H1 (cell line): ENCODE results near the gene SNX7. TPM values are rescaled to one million over a fixed set of nuclear protein-coding genes. Genes with fewer than 3 reads are reported as not detected.

ENCODE experiments used
- CTCF ChIA-PET: fragments of 300-600 bp; sonication (Branson Sonifier 250); formaldehyde crosslinking; loops from one replicate; lab custom pipeline; 2021; ENCODE audit not compliant: partially characterized antibody; lab: Charles Lee
- POLR2A ChIA-PET: fragments of 300-600 bp; sonication (Branson Sonifier 250); formaldehyde crosslinking; loops from one replicate; lab custom pipeline; 2021; ENCODE audit warnings: inconsistent platforms; ENCODE audit not compliant: partially characterized antibody; lab: Charles Lee
- DNase-seq, 2 experiments: peaks; one replicate each; pipeline versions ENCODE4 v3.0.0 to v3.0.0-alpha.2; 2010 to 2022; ENCODE audit warnings: low spot score in 2 of 2, low read depth in 1 of 2, mixed read lengths in 1 of 2
- FAIRE-seq: peaks from 2 replicates; lab custom pipeline; 2011; peaks lifted over from hg19 to GRCh38; lab: Jason Lieb, UNC
- H2AFZ ChIP-seq: 2 replicates; pipeline ENCODE4 v1.8.1; 2012; ENCODE audit warnings: low read length, inconsistent platforms
- H2AK5ac ChIP-seq: 2 replicates; pipeline ENCODE4 v1.6.1; 2013; ENCODE audit warnings: low read depth, low read length
- H2BK120ac ChIP-seq: replicated peaks from 2 replicates; pipeline ENCODE3; 2013; ENCODE audit warnings: low read depth, low read length, inconsistent platforms
- H2BK12ac ChIP-seq: 2 replicates; pipeline ENCODE4 v1.6.1; 2013; ENCODE audit warnings: low read depth, low read length
- H2BK15ac ChIP-seq: 2 replicates; pipeline ENCODE4 v1.6.1; 2013; ENCODE audit warnings: low read length
- H2BK20ac ChIP-seq: 2 replicates; pipeline ENCODE4 v1.6.1; 2013; ENCODE audit warnings: low read length
- H2BK5ac ChIP-seq: 2 replicates; pipeline ENCODE4 v1.6.1; 2013; ENCODE audit warnings: low read depth, low read length
- H3K14ac ChIP-seq: 2 replicates; pipeline ENCODE4 v1.6.1; 2013; ENCODE audit warnings: inconsistent platforms; ENCODE audit not compliant: insufficient read length
- H3K18ac ChIP-seq: 2 replicates; pipeline ENCODE4 v1.6.1; 2013; ENCODE audit warnings: low read length; ENCODE audit errors: extremely low read depth
- H3K23ac ChIP-seq: 2 replicates; pipeline ENCODE4 v1.6.1; 2013; ENCODE audit warnings: inconsistent platforms; ENCODE audit not compliant: insufficient read length
- H3K23me2 ChIP-seq: 2 replicates; pipeline ENCODE4 v1.6.1; 2013; ENCODE audit warnings: low read depth, low read length
- H3K27ac ChIP-seq: 2 replicates; pipeline ENCODE4 v1.6.1; 2011; ENCODE audit warnings: low read depth, low read length, inconsistent platforms
- H3K27me3 ChIP-seq, 4 experiments: replicated peaks in 1 of 4; 1 replicate in 1 of 4; 2 replicates in 3 of 4; pipeline versions ENCODE4 v1.6.1 to v1.8.1; 2011 to 2013; ENCODE audit warnings: low read length in 3 of 4, mild to moderate bottlenecking in 3 of 4, inconsistent platforms in 2 of 4, mixed read lengths in 2 of 4, moderate library complexity in 1 of 4; ENCODE audit not compliant: control insufficient read depth in 3 of 4, insufficient read depth in 3 of 4; ENCODE audit errors: extremely low read depth in 1 of 4
- H3K36me3 ChIP-seq, 4 experiments: 2 replicates each; pipeline versions ENCODE4 v1.6.1 to v1.8.1; 2011 to 2013; ENCODE audit warnings: mild to moderate bottlenecking in 4 of 4, low read length in 3 of 4, moderate library complexity in 2 of 4, control low read depth in 1 of 4, inconsistent platforms in 1 of 4; ENCODE audit not compliant: insufficient read depth in 4 of 4, control insufficient read depth in 2 of 4
- H3K4ac ChIP-seq: replicated peaks from 2 replicates; pipeline ENCODE3; 2013; ENCODE audit warnings: low read length, low read depth, mixed read lengths, inconsistent platforms; ENCODE audit not compliant: insufficient read length
- H3K4me1 ChIP-seq, 4 experiments: replicated peaks in 1 of 4; 1 replicate in 1 of 4; 2 replicates in 3 of 4; pipeline versions ENCODE4 v1.6.1 to v1.8.1; 2011 to 2013; ENCODE audit warnings: low read length in 3 of 4, inconsistent platforms in 2 of 4, mixed read lengths in 1 of 4; ENCODE audit not compliant: insufficient read depth in 4 of 4, control insufficient read depth in 3 of 4
- H3K4me2 ChIP-seq, 2 experiments: 2 replicates each; pipeline versions ENCODE4 v1.6.1 to v1.8.1; 2011 to 2013; ENCODE audit warnings: low read depth in 2 of 2, low read length in 2 of 2, control low read depth in 1 of 2, inconsistent platforms in 1 of 2, mild to moderate bottlenecking in 1 of 2; ENCODE audit not compliant: insufficient read depth in 1 of 2
- H3K4me3 ChIP-seq, 4 experiments: fragments of 200-600, 300-600 bp in 1 of 4; sonication (generic), shearing (Covaris generic), sonication (Bioruptor Twin) in 1 of 4; 2 replicates each; pipeline versions ENCODE4 v1.5.1 to v1.8.1; 2011 to 2016; ENCODE audit warnings: low read length in 4 of 4, low read depth in 3 of 4, control low read depth in 2 of 4, inconsistent platforms in 2 of 4, mild to moderate bottlenecking in 2 of 4, mixed read lengths in 1 of 4, moderate library complexity in 1 of 4; ENCODE audit not compliant: insufficient read depth in 2 of 4; ENCODE audit errors: extremely low read depth in 1 of 4
- H3K56ac ChIP-seq: replicated peaks from 2 replicates; pipeline ENCODE3; 2013; ENCODE audit warnings: low read depth, mild to moderate bottlenecking, mixed read lengths, low read length, inconsistent platforms; ENCODE audit not compliant: insufficient read length
- H3K79me1 ChIP-seq: 2 replicates; pipeline ENCODE4 v1.6.1; 2013; ENCODE audit warnings: low read depth, low read length, control low read depth
- H3K79me2 ChIP-seq, 2 experiments: 2 replicates each; pipeline versions ENCODE4 v1.6.1 to v1.8.1; 2012 to 2013; ENCODE audit warnings: low read length in 2 of 2, mild to moderate bottlenecking in 2 of 2, inconsistent platforms in 1 of 2; ENCODE audit not compliant: insufficient read depth in 2 of 2, control insufficient read depth in 1 of 2
- H3K9ac ChIP-seq, 4 experiments: replicated peaks in 1 of 4; 1 replicate in 1 of 4; 2 replicates in 3 of 4; pipeline versions ENCODE4 v1.6.1 to v1.8.1; 2011 to 2013; ENCODE audit warnings: low read depth in 3 of 4, low read length in 3 of 4, control low read depth in 2 of 4, mild to moderate bottlenecking in 2 of 4, moderate library complexity in 2 of 4, inconsistent platforms in 1 of 4; ENCODE audit errors: extremely low read depth in 1 of 4
- H3K9me3 ChIP-seq, 2 experiments: 2 replicates each; pipeline versions ENCODE4 v1.6.1 to v1.8.1; 2012 to 2013; ENCODE audit warnings: mild to moderate bottlenecking in 2 of 2, moderate library complexity in 2 of 2, control low read depth in 1 of 2, inconsistent platforms in 1 of 2, low read depth in 1 of 2, low read length in 1 of 2, mixed read lengths in 1 of 2; ENCODE audit not compliant: insufficient read depth in 2 of 2
- H4K20me1 ChIP-seq, 2 experiments: replicated peaks in 1 of 2; 2 replicates each; pipeline versions ENCODE3 to v1.8.1; 2011 to 2013; ENCODE audit warnings: inconsistent platforms in 2 of 2, low read length in 2 of 2, mild to moderate bottlenecking in 1 of 2; ENCODE audit not compliant: insufficient read depth in 2 of 2, control insufficient read depth in 1 of 2
- H4K5ac ChIP-seq: 2 replicates; pipeline ENCODE4 v1.6.1; 2013; ENCODE audit warnings: low read length, low read depth, mixed read lengths, inconsistent platforms; ENCODE audit not compliant: insufficient read length
- H4K8ac ChIP-seq: 2 replicates; pipeline ENCODE4 v1.8.0; 2013; ENCODE audit warnings: mild to moderate bottlenecking, moderate library complexity, low read length, inconsistent platforms; ENCODE audit not compliant: insufficient read depth; ENCODE audit errors: extremely low read depth
- H4K91ac ChIP-seq: replicated peaks from 2 replicates; pipeline ENCODE3; 2013; ENCODE audit warnings: low read length, mixed read lengths, inconsistent platforms; ENCODE audit not compliant: insufficient read length
- CBX5 ChIP-seq: fragments of 300-800, 300-1000 bp; sonication (generic); IDR thresholded peaks from 2 replicates; pipeline ENCODE4 v1.7.1; 2016; ENCODE audit warnings: antibody characterized with exemption, low read length, low read depth
- CHD1 ChIP-seq: IDR thresholded peaks from 2 replicates; pipeline ENCODE4 v1.6.1; 2012; ENCODE audit warnings: low read depth, low read length, improper control_type of control experiment
- EGR1 ChIP-seq: IDR thresholded peaks from 2 replicates; pipeline ENCODE4 v1.6.1; 2011; ENCODE audit warnings: low read depth, low read length, borderline replicate concordance
- GTF2F1 ChIP-seq: IDR thresholded peaks from 2 replicates; pipeline ENCODE4 v1.6.1; 2012; ENCODE audit warnings: low read depth, low read length, improper control_type of control experiment, borderline replicate concordance
- KDM1A ChIP-seq: fragments of 200-600, 300-600 bp; sonication (generic); IDR thresholded peaks from 2 replicates; pipeline ENCODE4 v1.7.1; 2016; ENCODE audit warnings: mild to moderate bottlenecking, low read length, borderline replicate concordance
- KDM5A ChIP-seq: fragments of 200-600 bp; IDR thresholded peaks from 2 replicates; pipeline ENCODE4 v1.7.1; 2012; ENCODE audit warnings: mild to moderate bottlenecking, low read length, inconsistent platforms, mixed read lengths
- RNF2 ChIP-seq: fragments of 200-900, 300-1000 bp; sonication (generic); IDR thresholded peaks from 2 replicates; pipeline ENCODE4 v1.7.1; 2016; ENCODE audit warnings: borderline replicate concordance, low read depth, mild to moderate bottlenecking, antibody characterized with exemption, low read length; ENCODE audit not compliant: poor library complexity, severe bottlenecking; ENCODE audit errors: missing control alignments
- SIRT6 ChIP-seq: IDR thresholded peaks from one replicate; pipeline ENCODE4 v1.7.1; 2012; ENCODE audit warnings: low read length, inconsistent platforms
- SP1 ChIP-seq: IDR thresholded peaks from 2 replicates; pipeline ENCODE4 v1.6.1; 2011; ENCODE audit warnings: low read depth, low read length
- SUZ12 ChIP-seq: fragments of 200-600 bp; sonication (generic); IDR thresholded peaks from 2 replicates; pipeline ENCODE4 v1.6.1; 2012; ENCODE audit warnings: mild to moderate bottlenecking, inconsistent platforms, low read length, moderate library complexity, mixed read lengths
- USF2 ChIP-seq: IDR thresholded peaks from 2 replicates; pipeline ENCODE4 v1.6.1; 2011; ENCODE audit warnings: low read length, improper control_type of control experiment
- YY1 ChIP-seq: IDR thresholded peaks from 2 replicates; pipeline ENCODE4 v1.6.1; 2011; ENCODE audit warnings: low read depth, mild to moderate bottlenecking, low read length
- WGBS, 2 experiments: shearing (Covaris generic) in 1 of 2; methylation state at CpG; one replicate each; pipeline versions ENCODE4 v1.1.6 to v1.1.7; 2013 to 2015; ENCODE audit warnings: low lambda C conversion rate in 2 of 2, mixed read lengths in 2 of 2, inconsistent platforms in 1 of 2, low coverage in 1 of 2, missing lambda C conversion rate in 1 of 2; ENCODE audit not compliant: insufficient replicate concordance in 2 of 2, insufficient coverage in 1 of 2, insufficient read length in 1 of 2; ENCODE audit errors: extremely low coverage in 1 of 2, missing lambda C conversion rate in 1 of 2; 5-methylcytosine and 5-hydroxymethylcytosine counted together
- polyA plus RNA-seq, 7 experiments: library from polyadenylated mRNA; depleted of rRNA in 3 of 7; stranded (reverse) in 5 of 7; unstranded in 2 of 7; fragments of >200 nt in 5 of 7; fragments of 200-250 nt in 2 of 7; gene quantifications; 1 replicate in 5 of 7; 2 replicates in 1 of 7; 4 replicates in 1 of 7; pipeline versions ENCODE4 v1.2.1 to v1.2.3, GENCODE V29; 2011 to 2013; ENCODE audit warnings: missing spikeins in 2 of 7, mixed read lengths in 2 of 7
- total RNA-seq: library from RNA; stranded (reverse); fragmentation: NEBNext Ultra II Directional; extraction: Animal tissue kit (Norgen Biotek cat#: 25700); gene quantifications from 2 replicates; pipeline ENCODE4 v1.2.1, GENCODE V29; 2021

SNX7 gene
- total and polyA plus RNA-seq, 2 of the 8 experiments (the other 6 are each of a cell fraction or from before 2014, with no cell fraction given), result 9.2 to 23.8 TPM

- Histone ChIP-seq H2AFZ (no peak overlapping the region), H3K23ac (no peak overlapping the region), H4K5ac (no peak overlapping the region), H3K9ac (no peak overlapping the region), H3K14ac (no peak overlapping the region), H2BK12ac (no peak overlapping the region), H2AK5ac (no peak overlapping the region), H4K91ac (no peak overlapping the region), H3K27ac (no peak overlapping the region), H2BK5ac (no peak overlapping the region), H3K4ac (no peak overlapping the region), H3K4me2 (no peak overlapping the region), H3K27me3 (no peaks in the 10 kb centered on the region), H3K23me2 (no peaks in the 10 kb centered on the region; the same call in 1 of the 2 replicates), H3K9me3 (no peaks in the 10 kb centered on the region), H3K56ac (no peak overlapping the region), H3K79me2 (no peaks in the 10 kb centered on the region), H2BK15ac (no peak overlapping the region), H2BK20ac (no peak overlapping the region), H3K18ac (no peak overlapping the region), H3K4me3 (no peak overlapping the region), H4K20me1 (no peaks in the 10 kb centered on the region), H3K36me3 (no peaks in the 10 kb centered on the region), H3K4me1 (no peaks in the 10 kb centered on the region), H2BK120ac (no peak overlapping the region), H4K8ac (no peak overlapping the region), H3K79me1 (no peaks in the 10 kb centered on the region)
- DNase-seq (no peak), FAIRE-seq (no peak)
- POLR2A ChIA-PET, result no interaction called here
- CTCF ChIA-PET, result interaction anchor here (1.0 kb wide), 1 partner anchor 94 kb away, joined by 3 read pairs; no protein-coding TSS in a partner anchor
- 88% methylated on average over 1 of the region's 1 CpG; no CpG with 5 or more reads in 1 of the 2 experiments for WGBS, 2 experiments
- no peak for TF ChIP-seq KDM1A
- TF ChIP-seq CBX5, result no peak
- TF ChIP-seq SUZ12, result no peak
- no peak for TF ChIP-seq EGR1
- no peak for TF ChIP-seq CHD1
- TF ChIP-seq RNF2, result no peak
- TF ChIP-seq YY1, result no peak
- TF ChIP-seq USF2, result no peak
- TF ChIP-seq GTF2F1, result no peak
- no peak for TF ChIP-seq SP1
- no peak for TF ChIP-seq KDM5A
- no peak for TF ChIP-seq SIRT6
These were observed 36.3 kb downstream of the SNX7 start for GRCh38 chr1:98697781-98698180.
